Large intestine (tissue), 3 donors: ENCODE measurements around the gene ASS1. TPM values are rescaled to one million over a fixed set of nuclear protein-coding genes. Genes with fewer than 3 reads are reported as not detected.

Source experiments
- DNase-seq, 2 donors: peaks; one replicate each; pipeline versions ENCODE4 v3.0.0 to v3.0.0-alpha.2; 2013
- H3K27ac ChIP-seq: one replicate; pipeline ENCODE4 v1.5.1; 2013; ENCODE audit warnings: low read length
- H3K27me3 ChIP-seq: 2 replicates; pipeline ENCODE4 v1.6.1; 2013; ENCODE audit warnings: low read length; ENCODE audit not compliant: control insufficient read depth, insufficient read depth
- H3K36me3 ChIP-seq: 2 replicates; pipeline ENCODE4 v1.6.1; 2013; ENCODE audit warnings: low read length; ENCODE audit not compliant: control insufficient read depth, insufficient read depth
- H3K4me1 ChIP-seq: one replicate; pipeline ENCODE4 v1.6.1; 2013; ENCODE audit warnings: low read length; ENCODE audit not compliant: control insufficient read depth, insufficient read depth
- H3K4me3 ChIP-seq: one replicate; pipeline ENCODE4 v1.5.1; 2013; ENCODE audit warnings: low read length
- H3K9me3 ChIP-seq: one replicate; pipeline ENCODE4 v1.6.1; 2013; ENCODE audit warnings: mild to moderate bottlenecking, low read depth, low read length, moderate library complexity; ENCODE audit not compliant: control insufficient read depth
- WGBS: methylation state at CpG from one replicate; pipeline ENCODE4 v1.1.5; 2013; ENCODE audit warnings: low lambda C conversion rate; ENCODE audit not compliant: insufficient coverage; 5-methylcytosine and 5-hydroxymethylcytosine counted together
- polyA plus RNA-seq: library from polyadenylated mRNA; unstranded; fragments of 120-200 nt; gene quantifications from one replicate; pipeline ENCODE4 v1.2.1, GENCODE V29; 2013

Gene ASS1
- polyA plus RNA-seq, 1 donor, result 704 TPM

DNA sequence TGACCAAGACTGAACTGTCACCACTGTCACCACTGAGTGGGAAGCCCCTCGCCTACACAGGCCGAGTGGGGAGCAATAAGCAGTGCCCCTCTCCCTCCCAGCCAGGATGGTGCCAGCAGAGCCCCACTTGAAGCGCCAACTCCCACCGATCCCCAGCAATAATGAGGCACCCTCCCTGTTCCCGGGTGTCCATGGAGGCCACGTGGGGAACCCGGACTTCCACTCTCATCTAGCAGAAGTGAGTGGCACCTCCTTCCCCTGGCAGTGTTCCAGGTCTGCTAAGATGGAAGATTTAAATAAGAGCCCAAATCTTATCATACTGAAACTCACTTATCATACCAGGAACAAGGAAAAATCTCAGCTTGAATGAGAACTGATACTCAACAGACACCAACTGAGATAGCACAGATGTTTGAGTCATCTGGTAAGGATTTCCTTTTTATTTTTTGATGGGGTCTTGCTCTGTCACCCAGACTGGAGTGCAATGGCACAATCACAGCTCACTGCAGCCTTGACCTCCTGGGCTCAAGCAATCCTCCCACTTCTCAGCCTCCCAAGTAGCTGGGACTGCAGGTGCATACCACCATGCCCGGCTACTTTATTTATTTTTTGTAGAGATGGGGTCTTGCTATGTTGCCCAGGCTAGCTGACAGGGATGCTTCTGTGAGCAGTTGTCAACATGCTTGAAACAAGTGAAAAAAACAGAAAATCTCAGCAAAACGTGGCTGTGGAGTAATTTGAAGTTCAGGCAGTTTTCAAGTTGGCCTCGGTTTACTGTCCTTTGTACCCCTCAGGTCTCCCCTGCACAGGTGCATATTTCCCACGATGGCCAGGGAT is 29.6 kb upstream of the ASS1 start:
- H3K36me3 ChIP-seq, result peaks cover 2% of the 10 kb centered on the region

DNA sequence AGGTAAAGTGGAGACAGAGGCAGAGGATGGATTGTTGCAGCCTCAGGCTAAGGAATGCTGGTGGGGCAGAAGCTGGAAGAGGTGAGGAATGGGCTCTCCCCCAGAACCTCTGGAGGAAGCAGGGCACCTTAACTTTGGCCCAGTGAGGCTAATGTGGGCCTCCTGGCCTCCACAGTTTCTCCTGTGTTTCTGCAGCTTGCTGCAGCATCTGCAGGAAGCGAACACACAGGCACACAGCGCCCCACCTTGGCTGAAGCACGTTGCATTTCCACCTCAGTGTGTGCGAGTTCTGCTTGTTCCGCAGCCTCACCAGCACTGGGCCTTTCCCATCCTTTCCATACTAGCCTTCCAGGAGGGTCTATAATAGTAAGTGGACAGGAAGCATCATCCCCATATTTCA is 27.2 kb upstream of the ASS1 start:
- H3K4me1 ChIP-seq, result peaks cover 15% of the 10 kb centered on the region
- no peaks in the 10 kb centered on the region for H3K27me3 ChIP-seq
- no CpG with 5 or more reads among the region's 5 CpGs for WGBS
- no peak for DNase-seq
- no peak overlapping the region for H3K27ac ChIP-seq
- H3K9me3 ChIP-seq, result peaks cover 3% of the 10 kb centered on the region
- no peak overlapping the region for H3K4me3 ChIP-seq
- peaks cover 5% of the 10 kb centered on the region for H3K36me3 ChIP-seq

More for the DNA sequence above, 29.6 kb upstream of the ASS1 start:
- no peaks in the 10 kb centered on the region for H3K27me3 ChIP-seq
- peak in 1 of 2 donors; percentile 56 for DNase-seq
- no CpG with 5 or more reads among the region's 11 CpGs for WGBS
- H3K4me3 ChIP-seq, result no peak overlapping the region
- H3K27ac ChIP-seq, result peak overlapping the region; percentile 23
- H3K4me1 ChIP-seq, result peaks cover 32% of the 10 kb centered on the region
- peaks cover 3% of the 10 kb centered on the region for H3K9me3 ChIP-seq

DNA sequence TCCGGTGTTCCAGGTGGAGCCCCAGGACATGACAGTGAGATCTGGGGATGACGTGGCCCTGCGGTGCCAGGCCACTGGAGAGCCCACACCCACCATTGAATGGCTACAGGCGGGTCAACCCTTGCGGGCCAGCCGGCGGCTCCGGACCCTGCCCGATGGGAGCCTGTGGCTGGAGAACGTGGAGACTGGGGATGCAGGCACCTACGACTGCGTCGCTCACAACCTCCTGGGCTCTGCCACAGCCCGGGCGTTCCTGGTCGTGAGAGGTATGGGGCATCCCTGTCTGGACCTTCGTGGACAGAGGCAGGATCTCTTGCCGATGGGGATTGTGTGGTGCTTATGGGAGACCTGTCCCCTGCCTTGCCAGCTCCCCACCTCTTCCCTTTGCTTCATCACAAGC is 26.0 kb upstream of the ASS1 start:
- no peak for DNase-seq
- peaks cover 7% of the 10 kb centered on the region for H3K36me3 ChIP-seq
- no peak overlapping the region for H3K4me3 ChIP-seq
- H3K4me1 ChIP-seq, result peaks cover 25% of the 10 kb centered on the region
- no peaks in the 10 kb centered on the region for H3K27me3 ChIP-seq
- H3K27ac ChIP-seq, result no peak overlapping the region
- H3K9me3 ChIP-seq, result peaks cover 3% of the 10 kb centered on the region
- WGBS, result no CpG with 5 or more reads among the region's 18 CpGs

DNA sequence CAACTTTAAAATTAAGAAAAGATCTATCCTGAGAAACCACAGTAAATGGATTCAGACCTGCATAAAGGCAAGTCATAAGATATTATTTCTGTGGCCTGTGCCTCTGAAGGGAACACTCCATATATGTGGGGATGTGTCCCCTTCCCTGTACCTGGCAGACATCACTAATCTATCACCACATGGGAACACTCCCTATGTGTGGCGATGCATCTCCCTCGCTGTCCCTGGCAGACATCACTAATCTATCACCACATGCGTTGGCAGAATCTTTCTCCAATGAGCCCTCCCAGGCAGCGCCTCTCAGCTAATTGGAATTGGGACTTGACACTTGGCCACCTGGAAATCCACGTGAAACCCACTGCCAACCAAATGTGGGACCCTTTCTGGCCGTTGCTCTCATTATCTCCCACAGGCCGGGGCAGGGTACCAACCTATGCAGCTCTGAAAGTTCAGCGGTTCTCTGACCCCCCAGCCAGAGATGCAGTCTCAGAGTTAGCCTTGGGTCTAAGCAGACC is 25.2 kb upstream of the ASS1 start:
- H3K4me3 ChIP-seq, result no peak overlapping the region
- H3K27ac ChIP-seq, result no peak overlapping the region
- H3K27me3 ChIP-seq, result no peaks in the 10 kb centered on the region
- no CpG with 5 or more reads among the region's 8 CpGs for WGBS
- H3K36me3 ChIP-seq, result peaks cover 7% of the 10 kb centered on the region
- peaks cover 23% of the 10 kb centered on the region for H3K4me1 ChIP-seq
- no peak for DNase-seq
- peaks cover 3% of the 10 kb centered on the region for H3K9me3 ChIP-seq

DNA sequence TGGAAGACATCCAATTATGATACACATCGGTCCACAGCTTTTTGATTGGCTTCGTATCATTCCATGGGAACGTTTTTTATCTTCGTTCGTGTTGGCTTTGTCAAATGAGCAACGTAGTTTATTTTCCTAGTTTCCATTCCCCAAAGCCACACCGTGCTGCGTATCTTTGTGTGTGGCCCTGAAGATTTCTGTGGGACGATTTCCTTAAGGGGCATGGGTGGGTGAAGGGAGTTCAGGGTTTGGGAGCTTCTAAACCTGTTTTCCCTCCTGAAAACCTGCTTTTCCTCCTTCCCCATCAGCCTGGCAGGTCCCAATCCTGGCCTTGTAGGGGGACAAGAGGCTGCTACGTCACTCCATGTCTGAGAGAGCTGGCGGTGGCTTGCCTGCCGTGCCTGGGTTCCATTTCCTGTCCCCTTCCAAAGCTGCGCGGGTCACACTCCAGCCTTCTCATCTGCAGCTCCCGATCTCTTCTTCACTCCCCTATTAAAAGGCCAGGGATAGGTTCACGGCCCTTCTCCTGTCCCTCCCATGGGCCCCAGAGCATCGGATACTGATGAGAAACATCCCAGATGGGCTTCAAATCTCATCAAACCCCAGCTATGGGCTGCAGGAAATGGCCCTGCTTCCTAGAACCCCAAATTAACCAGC is 23.5 kb upstream of the ASS1 start:
- H3K4me1 ChIP-seq, result peaks cover 30% of the 10 kb centered on the region
- H3K27ac ChIP-seq, result no peak overlapping the region
- peaks cover 3% of the 10 kb centered on the region for H3K9me3 ChIP-seq
- peaks cover 7% of the 10 kb centered on the region for H3K36me3 ChIP-seq
- WGBS, result 81% methylated on average over 3 of the region's 17 CpGs
- no peak overlapping the region for H3K4me3 ChIP-seq
- H3K27me3 ChIP-seq, result no peaks in the 10 kb centered on the region
- DNase-seq, result no peak

DNA sequence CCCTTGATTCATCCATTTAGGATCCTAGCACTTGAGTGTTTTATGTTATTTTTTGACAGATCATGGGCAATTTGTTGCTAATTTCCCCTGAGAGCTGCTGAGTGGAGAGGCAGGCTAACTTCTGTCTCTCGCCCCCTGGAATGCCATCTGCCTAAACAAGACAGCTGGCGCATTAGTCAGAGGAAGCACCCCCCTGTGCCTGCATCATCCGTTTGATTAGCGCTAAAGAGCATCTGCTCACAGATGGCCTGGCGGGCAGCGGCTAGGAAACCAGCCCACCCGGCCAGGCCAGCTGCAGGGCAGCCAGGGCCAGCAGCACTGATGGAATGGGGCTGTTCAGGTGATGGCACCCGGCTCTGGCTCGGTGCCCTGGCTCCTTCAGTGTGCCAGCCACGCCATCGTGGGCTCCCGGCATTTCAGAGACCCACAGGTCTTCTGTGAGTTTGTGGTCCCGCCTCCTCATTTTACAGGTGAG is 22.9 kb upstream of the ASS1 start:
- Histone ChIP-seq H3K27ac (no peak overlapping the region), H3K36me3 (peaks cover 7% of the 10 kb centered on the region), H3K4me1 (peaks cover 36% of the 10 kb centered on the region), H3K27me3 (no peaks in the 10 kb centered on the region), H3K4me3 (no peak overlapping the region), H3K9me3 (peaks cover 3% of the 10 kb centered on the region)
- whole genome bisulfite sequencing, result no CpG with 5 or more reads among the region's 13 CpGs
- DNase-seq, result peak in 1 of 2 donors; percentile 38

DNA sequence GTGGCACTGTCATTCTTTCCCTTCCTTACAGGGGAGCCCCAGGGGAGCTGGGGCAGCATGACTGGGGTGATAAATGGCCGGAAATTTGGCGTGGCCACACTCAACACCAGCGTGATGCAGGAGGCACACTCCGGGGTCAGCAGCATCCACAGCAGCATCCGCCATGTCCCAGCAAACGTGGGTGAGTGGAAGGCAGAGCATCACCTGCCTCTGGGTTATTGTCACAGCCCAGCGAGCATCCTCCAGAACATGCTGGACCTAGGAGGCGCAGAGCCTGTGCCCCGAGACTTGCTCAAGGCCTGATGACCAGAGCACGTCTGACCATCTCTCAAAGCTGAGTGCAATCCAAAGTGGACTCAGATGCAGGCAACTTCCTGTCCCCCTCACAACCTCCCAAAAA is 22.2 kb upstream of the ASS1 start:
- Histone ChIP-seq H3K36me3 (peaks cover 7% of the 10 kb centered on the region), H3K4me1 (peaks cover 43% of the 10 kb centered on the region), H3K27me3 (no peaks in the 10 kb centered on the region), H3K9me3 (peaks cover 3% of the 10 kb centered on the region), H3K4me3 (no peak overlapping the region), H3K27ac (no peak overlapping the region)
- DNase-seq, result no peak
- no CpG with 5 or more reads among the region's 10 CpGs for WGBS

DNA sequence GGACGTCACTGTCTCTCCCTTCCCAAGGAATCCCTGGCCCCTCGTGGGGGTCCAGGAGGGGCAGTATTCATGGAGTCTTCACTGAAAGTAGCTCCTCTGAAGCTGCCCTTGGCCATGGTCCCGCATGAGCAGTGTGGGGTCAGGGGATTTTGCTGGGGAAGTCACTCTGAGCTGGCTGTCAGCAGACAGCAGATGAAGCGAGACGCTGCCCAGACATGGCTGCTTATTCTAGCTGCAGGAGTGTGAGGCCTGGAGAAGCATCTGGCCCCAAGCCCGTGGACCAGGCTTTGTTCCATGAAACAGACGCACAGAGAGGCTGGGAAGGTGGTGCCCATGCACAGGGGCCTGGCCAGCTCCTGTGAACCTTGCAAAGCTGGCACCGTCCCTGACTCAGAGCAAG is 21.5 kb upstream of the ASS1 start:
- peaks cover 10% of the 10 kb centered on the region for H3K36me3 ChIP-seq
- DNase-seq, result no peak
- no CpG with 5 or more reads among the region's 8 CpGs for WGBS

DNA sequence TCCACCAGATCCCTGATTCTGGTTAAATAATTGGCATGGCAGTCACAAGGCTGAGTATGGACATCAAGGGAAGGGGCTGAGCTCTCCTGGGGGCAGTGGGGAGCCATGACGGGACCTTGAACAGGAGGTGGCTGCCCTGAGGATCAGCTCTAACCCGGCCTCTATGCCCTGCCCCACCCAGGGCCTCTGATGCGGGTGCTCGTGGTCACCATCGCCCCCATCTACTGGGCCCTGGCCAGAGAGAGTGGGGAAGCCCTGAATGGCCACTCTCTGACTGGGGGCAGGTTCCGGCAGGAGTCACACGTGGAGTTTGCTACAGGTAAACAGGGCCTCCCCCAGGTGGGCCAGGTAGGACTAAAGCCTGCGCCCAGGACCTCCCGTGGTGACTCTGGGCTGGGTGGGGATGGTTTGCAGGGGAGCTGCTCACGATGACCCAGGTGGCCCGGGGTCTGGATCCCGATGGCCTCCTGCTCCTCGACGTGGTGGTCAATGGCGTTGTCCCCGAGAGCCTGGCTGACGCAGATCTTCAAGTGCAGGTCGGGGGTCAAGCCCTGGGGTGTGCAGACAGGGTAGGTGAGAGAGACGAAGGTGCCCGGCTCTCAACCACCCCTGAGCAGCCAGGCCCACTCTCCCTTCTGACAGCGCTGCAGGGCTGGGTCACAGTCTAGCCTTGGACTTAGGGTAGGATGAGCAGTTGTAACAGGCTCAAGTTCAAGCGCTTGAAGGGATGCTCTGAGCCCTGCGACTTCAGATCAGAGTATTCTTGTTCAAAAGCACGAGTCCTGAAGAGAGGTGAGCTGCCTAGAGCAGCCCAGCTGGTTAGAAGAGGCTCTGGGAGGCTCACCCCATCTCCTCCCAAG is 19.9 kb upstream of the ASS1 start:
- DNase-seq, result peak in 1 of 2 donors; percentile 63
- no peaks in the 10 kb centered on the region for H3K27me3 ChIP-seq
- peaks cover 6% of the 10 kb centered on the region for H3K9me3 ChIP-seq
- WGBS, result no CpG with 5 or more reads among the region's 24 CpGs
- H3K4me3 ChIP-seq, result peak overlapping the region; percentile 10
- peak overlapping the region; percentile 95 for H3K27ac ChIP-seq
- H3K36me3 ChIP-seq, result peaks cover 8% of the 10 kb centered on the region
- peaks cover 44% of the 10 kb centered on the region for H3K4me1 ChIP-seq

More for the DNA sequence above, 21.5 kb upstream of the ASS1 start:
- Histone ChIP-seq H3K4me3 (no peak overlapping the region), H3K4me1 (peaks cover 44% of the 10 kb centered on the region), H3K27me3 (no peaks in the 10 kb centered on the region), H3K9me3 (peaks cover 3% of the 10 kb centered on the region), H3K27ac (peak overlapping the region; percentile 35)
